Measurements from ENCODE around the gene SCMH1.
A peak's percentile ranks its signal among the peaks of the same experiment; 100 is the strongest.

The SCMH1 gene

DNA sequence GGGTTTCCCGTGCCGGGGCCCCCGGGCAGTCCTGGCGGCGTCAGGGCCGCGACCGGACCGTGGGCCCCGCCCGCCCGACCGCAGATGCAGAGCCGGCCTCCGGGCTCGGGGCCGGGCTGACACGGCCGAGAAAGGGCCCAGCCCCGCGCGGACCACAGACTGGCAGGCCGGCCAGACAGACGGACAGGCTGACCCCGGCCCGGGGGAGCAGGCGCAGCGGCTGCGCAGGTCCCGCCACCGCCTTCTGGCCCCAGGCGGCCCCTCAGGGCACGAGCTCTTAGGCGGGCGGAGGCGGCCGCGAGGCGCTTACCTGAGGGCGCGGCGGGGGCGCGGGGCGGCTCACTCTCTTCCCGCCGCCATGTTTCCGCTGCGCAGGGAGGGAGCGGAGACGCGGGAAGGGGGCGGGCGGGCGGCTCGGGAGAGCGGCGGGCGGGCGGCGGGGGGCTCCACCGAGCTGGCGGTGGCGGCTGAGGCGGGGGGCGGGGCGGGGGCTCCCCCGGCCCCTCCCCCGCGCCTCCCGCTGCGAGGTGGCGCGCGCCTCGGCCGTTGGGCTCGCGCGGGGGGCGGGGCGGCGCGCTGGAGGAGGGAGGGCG lies at the start of gene SCMH1:
SCMH1 (minus strand) TSS at position 558 of the 593 bp plus-strand sequence. CDS start 56,173 bp downstream, outside the sequence.
- intact Hi-C loops (cut with DNase I) = no loop called here
- peak in 39 of 42 donors; percentile 23 to 79 (median 57) for DNase-seq

DNA sequence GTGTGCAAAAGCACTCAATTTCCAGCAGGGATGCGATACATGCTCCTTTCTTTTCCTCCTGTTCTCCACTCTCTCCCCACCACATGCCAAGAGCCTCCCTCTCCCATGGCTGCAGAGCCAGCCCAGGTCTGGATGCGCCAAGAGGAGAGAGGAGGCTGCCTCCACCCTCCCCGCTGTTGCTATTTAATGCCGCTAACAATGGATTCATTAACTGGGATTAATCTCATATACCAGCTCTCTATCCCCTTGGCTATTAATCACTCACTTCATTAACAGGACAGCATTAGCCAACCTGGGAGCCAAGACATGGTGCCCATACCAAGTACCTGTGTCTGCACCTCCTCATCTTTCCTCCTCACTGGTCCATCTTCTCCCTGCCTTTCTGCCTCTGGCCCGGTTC lies 49.1 kb upstream of the SCMH1 start:
- DNase-seq = peak in 1 of 42 donors; percentile 24
- intact Hi-C loops (cut with DNase I) = no loop called here

DNA sequence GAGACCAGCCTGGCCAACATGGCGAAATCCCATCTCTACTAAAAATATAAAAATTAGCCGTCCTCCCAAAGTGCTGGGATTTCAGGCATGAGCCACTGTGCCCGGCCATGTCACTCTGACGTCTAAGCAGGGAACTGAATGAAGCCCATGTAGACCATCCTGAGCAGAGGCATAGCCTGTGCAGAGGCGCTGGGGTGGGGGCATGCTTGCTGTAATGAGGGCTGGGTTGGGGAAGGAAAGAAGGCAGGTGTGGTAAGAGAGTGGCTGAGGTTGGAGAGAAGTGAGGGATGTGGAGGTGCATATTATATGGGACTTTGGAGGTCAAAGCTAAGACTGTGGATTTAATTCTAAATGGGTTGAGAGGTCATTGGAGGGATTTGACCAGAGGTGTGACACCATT lies 47.1 kb upstream of the SCMH1 start:
- DNase-seq = peak in 1 of 42 donors; percentile 8
- intact Hi-C loops (cut with DNase I) = no loop called here

DNA sequence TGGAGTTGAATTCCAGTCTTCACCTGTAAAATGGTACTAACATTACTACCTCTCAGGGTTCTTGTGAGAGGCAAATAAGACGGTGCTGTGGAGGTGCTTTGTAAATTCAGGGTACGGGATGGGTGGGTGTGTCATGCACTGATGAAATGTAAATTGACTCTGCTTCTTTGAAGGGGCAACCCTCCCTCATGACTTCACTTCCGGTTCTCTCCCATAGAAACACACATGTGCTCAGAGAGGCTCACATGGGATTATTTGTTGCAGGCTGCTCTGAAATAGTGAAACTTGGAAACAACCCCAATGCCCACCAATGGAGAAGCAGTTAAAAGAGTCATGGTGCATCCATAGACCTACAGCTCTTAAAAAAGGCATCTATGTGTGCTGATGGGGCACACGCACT lies 44.9 kb upstream of the SCMH1 start:
- DNase-seq = no peak
- intact Hi-C loops (cut with DNase I) = no loop called here

DNA sequence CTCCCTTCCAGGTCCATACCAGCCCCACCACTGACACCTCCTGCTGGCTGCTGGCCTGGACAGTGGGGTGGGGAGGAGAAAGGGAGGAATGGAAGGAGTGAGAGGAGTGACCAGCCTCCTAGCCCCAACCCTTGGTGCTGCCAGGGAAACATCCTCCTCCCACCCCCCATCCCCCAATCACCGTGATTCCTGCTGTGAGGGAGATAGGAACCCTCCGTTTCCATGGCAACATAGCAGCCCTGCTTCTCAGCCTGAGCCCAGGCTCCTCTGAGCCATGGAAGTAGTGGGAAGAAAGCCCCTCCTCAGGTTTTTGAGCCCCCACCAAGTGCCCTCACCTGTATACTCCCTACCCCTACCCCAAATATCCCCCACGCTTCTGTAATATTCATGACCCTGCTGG lies 44.4 kb upstream of the SCMH1 start:
- peak in 17 of 42 donors; percentile 7 to 54 (median 23) for DNase-seq
- intact Hi-C loops (cut with DNase I) = no loop called here

DNA sequence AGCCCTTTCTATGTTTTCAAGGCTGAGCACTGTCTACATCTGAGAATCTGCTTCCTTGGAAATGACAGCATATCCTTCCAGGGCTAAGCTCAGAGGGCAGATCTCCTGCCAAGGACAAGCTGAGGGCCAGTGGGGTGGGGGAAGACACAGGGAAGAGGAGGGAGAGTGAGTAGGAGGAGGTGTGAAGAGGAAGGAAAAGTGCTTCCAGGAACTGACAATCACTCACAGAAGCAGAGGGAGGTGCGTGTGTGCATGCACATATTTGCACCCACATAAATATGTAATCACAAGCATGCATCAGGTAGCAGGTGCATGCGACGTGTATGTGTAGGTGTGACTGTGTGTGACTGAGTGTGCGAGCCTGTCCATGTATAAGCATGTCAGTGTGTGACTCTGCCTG lies 43.7 kb upstream of the SCMH1 start:
- intact Hi-C loops (cut with DNase I) = no loop called here
- DNase-seq = no peak

DNA sequence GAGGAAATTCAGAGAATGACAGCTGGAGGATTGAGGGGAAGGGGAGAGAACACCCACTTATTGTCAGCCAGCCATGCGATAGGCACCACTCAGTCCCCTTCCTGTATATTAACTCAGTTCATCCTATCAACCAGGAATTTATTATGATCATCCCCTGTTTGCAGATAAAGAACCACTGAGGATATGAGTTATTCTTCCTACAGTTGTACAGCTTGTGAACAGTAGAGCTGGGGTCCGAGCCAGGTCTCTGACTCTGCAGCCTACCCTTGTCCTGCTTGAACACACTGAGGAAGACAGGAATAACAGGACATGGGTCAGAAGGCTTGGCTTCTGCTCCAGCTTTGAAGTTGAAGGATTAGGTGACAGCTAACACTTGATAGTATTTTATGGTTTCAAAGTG lies 42.0 kb upstream of the SCMH1 start:
- intact Hi-C loops (cut with DNase I) = no loop called here
- no peak for DNase-seq

DNA sequence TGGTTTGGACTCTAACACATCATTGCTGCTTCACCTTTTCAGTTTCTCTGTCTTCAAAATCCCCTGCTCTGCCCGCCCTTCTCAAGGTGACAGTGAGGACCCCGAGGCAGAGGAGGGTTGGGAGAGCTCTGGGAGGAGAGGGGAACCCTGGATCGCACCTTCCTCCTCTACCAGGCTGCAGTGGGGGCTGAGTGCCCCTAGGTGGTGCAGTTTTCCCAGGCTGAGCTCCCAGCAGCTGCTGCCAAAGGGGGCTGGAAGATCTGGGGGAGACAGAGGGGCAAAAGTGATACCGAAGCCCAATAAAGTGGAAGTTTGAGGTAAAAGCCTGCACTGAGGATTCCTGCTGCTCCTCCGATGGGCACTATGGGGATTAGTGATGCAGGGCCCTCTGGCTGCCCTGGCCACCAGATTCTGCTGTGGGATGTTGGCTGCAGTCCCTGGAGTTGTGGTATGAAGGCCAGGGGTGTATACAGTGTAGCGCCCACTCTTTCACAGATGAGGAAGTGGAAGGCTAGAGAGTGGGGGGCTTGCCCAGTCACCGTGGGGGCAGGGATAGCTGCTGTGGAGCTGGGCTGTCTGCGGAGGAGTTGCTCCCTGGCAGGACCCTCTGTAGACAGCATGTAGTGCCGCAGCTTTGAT lies 40.7 kb upstream of the SCMH1 start:
- DNase-seq = peak in 41 of 42 donors; percentile 23 to 80 (median 57)
- intact Hi-C loops (cut with DNase I) = no loop called here

DNA sequence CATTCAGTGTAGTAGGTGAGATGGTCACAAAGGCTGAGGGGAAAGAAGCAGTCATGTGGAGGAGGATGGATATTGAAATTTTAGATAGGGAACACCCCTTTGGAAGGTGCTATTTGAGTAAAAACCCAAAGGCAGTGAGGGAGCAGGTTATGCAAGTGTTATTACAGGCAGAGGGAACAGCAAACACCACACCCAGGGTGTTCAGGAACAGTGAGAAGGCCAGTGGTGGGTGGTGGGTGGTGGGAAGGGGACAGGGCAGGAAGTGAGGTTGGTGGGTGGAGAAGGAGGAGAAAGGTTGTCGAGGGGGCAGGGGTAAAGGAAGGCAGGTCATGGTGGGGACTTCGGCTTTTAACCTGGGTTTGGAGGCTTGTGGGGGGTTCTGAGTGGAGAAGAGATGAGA lies 39.2 kb upstream of the SCMH1 start:
- intact Hi-C loops (cut with DNase I) = no loop called here

DNA sequence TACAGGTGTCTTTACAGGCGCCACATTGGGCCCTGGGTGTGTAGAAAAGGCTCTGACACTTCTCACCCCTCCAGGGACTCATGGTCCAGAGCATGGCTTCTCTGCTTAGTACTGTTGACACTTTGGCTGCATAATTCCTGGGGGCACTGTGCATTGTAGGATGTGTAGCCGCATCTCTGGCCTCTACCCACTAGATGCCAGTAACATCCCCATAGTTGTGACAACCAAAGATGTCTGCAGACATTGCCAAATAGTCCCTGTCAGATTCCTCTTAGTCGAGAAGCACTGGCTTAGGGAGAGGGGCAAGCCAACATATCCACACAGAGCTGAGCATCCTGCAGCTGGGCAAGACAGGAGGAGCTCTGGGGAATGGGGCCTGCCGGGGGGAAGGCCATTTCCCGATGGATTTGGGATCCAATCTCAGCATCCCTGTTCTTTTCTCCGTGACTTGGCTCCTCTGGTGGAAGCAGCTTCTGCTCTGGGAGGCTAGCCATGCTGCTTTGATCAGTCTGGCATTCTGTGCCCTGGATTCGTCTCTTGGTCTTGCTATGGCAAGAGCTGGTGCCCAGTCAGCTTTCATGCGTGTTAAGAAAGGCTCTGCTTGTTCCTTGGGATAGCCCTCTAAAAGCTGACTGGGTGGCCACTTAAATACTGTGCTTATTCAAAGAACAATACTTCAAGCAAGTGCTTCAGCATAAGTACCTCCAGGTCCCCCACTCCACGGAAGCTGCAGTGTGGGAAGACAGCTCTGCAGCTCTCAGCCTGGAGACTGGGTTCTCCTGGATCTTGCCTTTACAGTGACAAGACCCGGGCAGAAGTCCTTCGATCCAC lies 38.3 kb upstream of the SCMH1 start:
- peak in 1 of 42 donors; percentile 15 for DNase-seq
- intact Hi-C loops (cut with DNase I) = no loop called here

More for the DNA sequence above, 39.2 kb upstream of the SCMH1 start:
- no peak for DNase-seq

DNA sequence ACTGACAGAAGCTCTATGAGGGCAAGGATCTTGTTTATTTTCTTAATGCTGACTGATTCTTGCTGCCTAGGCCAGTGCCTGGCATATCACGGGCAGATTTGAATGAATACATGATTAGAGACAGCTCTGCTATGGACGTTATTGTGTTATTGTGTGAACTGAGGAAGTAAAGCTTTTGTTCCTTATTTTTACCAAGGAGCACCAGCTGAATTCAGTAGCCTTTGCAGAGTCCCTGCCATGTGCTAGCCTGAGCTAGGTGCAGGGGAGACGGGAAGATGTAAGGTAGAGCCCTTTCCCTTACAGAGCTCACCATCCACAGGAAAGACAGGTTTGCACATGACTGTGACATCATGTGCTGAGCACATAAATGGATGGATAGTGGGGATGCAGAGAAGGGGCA lies 36.0 kb upstream of the SCMH1 start:
- intact Hi-C loops (cut with DNase I) = no loop called here
- DNase-seq = no peak

DNA sequence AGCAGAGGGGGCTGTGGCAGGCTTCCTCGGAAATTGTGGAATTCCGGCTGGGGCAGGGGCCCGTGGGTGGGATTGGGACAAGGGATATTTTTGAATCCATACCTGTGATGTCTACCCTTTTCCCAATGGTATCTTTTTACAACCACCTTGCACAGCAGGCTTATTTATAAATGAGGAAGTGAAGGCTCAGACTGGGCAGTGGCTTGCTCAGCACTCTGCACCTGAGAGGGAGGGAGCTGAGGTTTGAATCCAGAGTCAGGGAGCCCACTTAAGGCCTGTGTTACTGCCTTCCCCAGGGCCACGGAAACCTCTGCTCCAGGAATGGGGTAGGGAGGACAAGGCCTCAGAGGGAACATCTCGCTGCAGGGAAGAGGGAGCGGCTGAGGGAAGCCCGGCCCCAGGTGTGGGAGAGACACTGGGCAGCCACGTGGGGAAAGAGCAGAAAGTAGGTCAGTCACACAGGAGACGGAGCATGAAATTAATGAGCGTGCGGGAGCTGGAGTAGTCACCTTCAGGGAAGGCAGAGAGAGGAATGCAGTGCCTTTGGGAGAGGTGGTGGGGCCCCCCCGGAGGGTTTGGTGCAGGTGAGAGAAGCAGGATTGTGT lies 35.4 kb upstream of the SCMH1 start:
- intact Hi-C loops (cut with DNase I) = no loop called here
- peak in 1 of 42 donors; percentile 21 for DNase-seq

DNA sequence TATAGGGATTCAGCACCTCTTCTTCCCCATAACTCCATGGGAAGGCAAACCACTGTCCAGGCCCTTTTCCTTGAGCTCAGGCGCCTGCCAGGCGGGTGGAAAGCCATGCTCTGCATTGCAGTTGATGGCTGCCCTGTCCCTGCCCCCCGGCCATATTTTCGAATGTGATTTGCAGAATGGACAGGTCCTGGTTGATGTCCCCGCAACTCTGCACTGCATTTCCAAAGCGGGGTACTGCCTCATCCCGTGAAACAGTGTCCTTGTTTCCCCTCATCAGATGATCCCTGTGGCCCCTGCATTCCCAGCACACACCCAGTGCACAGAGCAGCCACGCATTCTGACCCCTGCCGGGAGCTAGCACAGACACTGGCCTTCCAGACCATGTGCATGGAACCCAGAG lies 33.7 kb upstream of the SCMH1 start:
- DNase-seq = no peak
- intact Hi-C loops (cut with DNase I) = no loop called here

DNA sequence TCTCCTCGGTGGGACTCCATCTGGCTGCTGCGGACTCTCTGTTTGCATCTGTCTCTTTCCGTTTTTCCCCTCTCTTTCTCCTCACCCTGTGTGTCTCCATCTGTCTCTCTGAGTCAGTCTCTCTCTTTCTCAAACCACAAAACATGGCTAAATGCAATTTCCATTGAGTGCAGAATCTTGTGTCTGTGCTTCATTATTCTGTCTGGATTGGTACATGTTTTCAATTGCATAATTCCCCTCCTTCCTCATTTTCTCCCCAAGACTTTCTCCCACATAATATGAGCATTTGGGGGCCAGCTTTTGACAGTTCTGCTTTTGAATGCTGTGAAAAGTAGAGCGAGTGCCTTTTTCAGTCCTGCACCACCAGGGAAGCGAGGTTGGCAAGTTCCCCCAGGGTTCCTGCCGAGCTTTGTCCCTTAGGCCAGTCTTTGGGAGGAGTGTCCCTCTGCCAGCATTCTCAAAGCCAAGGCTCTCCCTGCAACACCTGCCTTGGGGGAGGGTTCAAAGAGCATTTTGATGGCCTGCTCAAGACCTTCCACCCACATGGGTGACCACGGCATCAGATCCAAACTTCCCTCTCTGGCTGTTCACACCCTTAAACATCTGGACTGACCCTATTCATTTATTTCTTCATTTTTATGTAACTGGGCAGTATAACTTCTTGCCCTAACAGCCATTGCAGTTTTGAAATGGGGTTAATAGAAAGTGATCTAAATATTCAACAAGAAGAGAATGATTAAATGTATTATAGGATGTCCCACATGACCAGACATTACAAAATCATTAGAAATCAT lies 32.8 kb upstream of the SCMH1 start:
- intact Hi-C loops (cut with DNase I) = no loop called here
- peak in 3 of 42 donors; percentile 8 to 14 (median 10) for DNase-seq

DNA sequence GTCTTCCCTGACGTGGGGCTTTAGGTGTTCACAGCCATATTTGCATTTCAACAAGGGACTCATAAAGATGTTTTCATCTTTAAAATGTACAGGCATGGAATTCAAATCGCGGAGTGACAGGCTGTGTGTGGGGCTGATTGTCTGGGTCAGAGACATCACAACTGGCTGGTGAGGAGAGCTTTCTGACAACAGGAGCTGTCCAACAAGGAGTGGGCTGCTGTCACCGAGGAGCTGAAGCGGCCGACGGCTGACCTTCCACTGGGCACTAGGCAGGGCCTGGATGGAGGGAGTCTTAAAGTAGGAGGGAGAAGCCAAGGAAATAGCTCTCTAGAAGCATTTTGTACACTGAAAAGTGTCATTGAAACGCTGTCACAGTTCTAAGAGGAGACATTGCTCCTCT lies 30.5 kb upstream of the SCMH1 start:
- intact Hi-C loops (cut with DNase I) = no loop called here
- no peak for DNase-seq

DNA sequence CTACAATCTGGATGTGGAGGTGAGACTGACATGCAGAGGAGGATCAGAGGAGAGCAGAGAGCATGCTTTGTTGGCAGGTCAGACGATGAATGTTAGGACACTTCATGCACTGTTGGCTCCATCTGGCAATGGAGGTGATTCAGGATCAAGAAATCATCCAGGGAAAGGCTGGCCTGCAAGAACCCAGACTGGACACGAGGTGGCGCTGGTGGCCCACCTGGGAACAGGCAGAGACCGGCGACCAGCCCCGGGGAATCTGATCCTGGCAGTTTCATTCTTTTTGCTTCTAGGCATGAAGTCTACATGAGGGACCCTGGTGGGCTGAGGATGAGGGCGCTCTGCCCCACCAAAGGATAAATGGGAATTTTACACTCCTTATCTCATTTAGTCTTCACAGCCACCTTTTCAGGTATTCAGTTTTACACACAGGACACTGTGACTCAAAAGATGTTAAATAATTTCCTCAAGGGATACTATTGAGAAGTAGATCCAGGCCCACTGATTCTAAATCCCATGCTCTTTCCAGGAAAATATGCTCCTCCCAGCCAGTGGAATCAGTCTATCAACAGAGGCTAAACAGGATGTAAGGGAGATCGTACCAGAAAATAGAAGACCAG lies 26.2 kb upstream of the SCMH1 start:
- intact Hi-C loops (cut with DNase I) = loop anchor here (5.0 kb wide), 1 partner anchor 149 kb away; no protein-coding TSS in a partner anchor

DNA sequence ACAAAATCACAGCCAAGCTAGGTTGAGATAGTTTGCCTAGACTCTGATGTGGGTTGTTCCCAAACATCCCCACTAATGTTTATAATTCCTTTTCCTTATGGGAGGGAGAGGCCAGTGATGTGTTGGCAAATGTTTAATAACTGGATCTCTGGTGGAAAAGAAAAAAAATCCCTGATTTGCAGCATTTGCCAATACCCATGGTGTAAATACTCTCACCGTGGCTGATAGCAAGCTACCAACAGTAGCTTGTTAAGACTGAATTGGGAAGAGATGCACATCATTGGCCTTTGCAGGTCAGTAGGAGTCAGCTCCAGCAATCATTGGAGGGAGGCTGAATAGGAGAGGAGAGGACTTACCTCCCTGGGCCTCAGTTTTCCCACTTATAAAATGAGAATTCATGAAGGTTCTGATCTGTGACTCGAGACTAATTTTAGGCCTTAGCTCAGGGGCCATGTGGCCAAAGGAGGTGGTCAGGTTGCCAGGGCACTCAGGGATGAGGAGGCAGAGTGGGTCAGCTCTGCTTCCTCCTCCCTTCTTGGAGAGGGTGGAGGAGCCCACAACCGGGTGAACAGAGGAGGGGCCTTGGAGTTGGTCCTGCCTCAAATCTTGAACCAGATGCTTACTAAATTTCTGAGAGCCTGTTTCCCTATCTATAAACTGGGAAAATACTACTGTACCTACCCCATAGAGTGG lies 20.0 kb upstream of the SCMH1 start:
- intact Hi-C loops (cut with DNase I) = no loop called here
- no peak for DNase-seq

More for the DNA sequence above, 26.2 kb upstream of the SCMH1 start:
- peak; percentile 75 to 93 (median 85) for DNase-seq

DNA sequence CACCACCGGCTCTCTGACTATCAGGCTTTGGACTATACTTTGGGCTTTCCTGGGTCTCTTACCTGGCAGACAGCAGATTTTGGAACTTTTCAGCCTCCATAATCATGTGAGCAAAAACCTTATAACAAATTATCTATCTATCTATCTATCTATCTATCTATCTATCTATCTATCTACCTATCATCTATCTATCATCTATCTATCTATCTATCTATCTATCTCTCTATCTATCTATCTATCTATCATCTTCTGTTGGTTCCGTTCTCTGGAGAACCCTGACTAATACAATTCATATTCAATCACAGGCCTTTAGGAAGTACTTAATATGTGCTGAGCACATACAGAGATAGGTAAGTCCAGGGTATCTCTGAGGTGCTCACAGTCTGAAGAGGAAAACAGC lies 18.7 kb upstream of the SCMH1 start:
- intact Hi-C loops (cut with DNase I) = no loop called here
- DNase-seq = no peak

Data from head of caudate nucleus (tissue), 42 donors.